MCF 10A (cell line): ENCODE measurements around the gene GDF2. TPM values are rescaled to one million over a fixed set of nuclear protein-coding genes. Genes with fewer than 3 reads are reported as not detected.

Experiments used
- BruUV-seq: library from RNA; stranded (reverse); fragments of 400-500 nt; replicated peaks from 2 replicates; lab custom pipeline; 2021; lab: Mats Ljungman, UMichigan
- CTCF ChIA-PET: fragments of 300-600 bp; sonication (Branson Sonifier 250); formaldehyde crosslinking; extraction: SDS; loops from one replicate; lab custom pipeline; 2021; ENCODE audit warnings: antibody characterized with exemption, inconsistent platforms; lab: Yijun Ruan, JAX
- POLR2A ChIA-PET: fragments of 300-600, 350-650 bp; sonication (Branson Sonifier 250); formaldehyde crosslinking; extraction: SDS; loops from one replicate; lab custom pipeline; 2020; ENCODE audit warnings: antibody characterized with exemption, inconsistent platforms; lab: Yijun Ruan, JAX
- DNase-seq: peaks from one replicate; pipeline ENCODE4 v3.0.0-alpha.2; 2018; ENCODE audit not compliant: unreplicated experiment
- H3K27ac Mint-ChIP-seq: one replicate; pipeline ENCODE4 v1.8.0; 2022; ENCODE audit warnings: mild to moderate bottlenecking, low read depth, mixed read lengths; ENCODE audit not compliant: unreplicated experiment
- H3K27me3 Mint-ChIP-seq: one replicate; pipeline ENCODE4 v1.8.0; 2022; ENCODE audit warnings: mixed read lengths; ENCODE audit not compliant: insufficient read depth, unreplicated experiment
- H3K36me3 Mint-ChIP-seq: one replicate; pipeline ENCODE4 v1.8.0; 2022; ENCODE audit warnings: mild to moderate bottlenecking, moderate library complexity, mixed read lengths; ENCODE audit not compliant: insufficient read depth, unreplicated experiment
- H3K4me1 Mint-ChIP-seq: one replicate; pipeline ENCODE4 v1.8.0; 2022; ENCODE audit warnings: mixed read lengths; ENCODE audit not compliant: insufficient read depth, unreplicated experiment
- H3K4me3 Mint-ChIP-seq: one replicate; pipeline ENCODE4 v1.8.0; 2022; ENCODE audit warnings: mild to moderate bottlenecking, moderate library complexity, mixed read lengths; ENCODE audit not compliant: unreplicated experiment
- H3K9me3 Mint-ChIP-seq: one replicate; pipeline ENCODE4 v1.8.0; 2022; ENCODE audit warnings: mixed read lengths; ENCODE audit not compliant: unreplicated experiment
- CTCF ChIP-seq: fragments of 200-600 bp; IDR thresholded peaks from one replicate; pipeline ENCODE4 v1.8.0; 2022; ENCODE audit warnings: antibody characterized with exemption, mild to moderate bottlenecking; ENCODE audit not compliant: unreplicated experiment
- intact Hi-C: fragments of 100-400 bp; cut with micrococcal nuclease; formaldehyde crosslinking; loops from 2 replicates; pipeline ENCODE4 v1.14.1; 2022
- total RNA-seq: library from RNA; stranded (reverse); gene quantifications from 2 replicates; pipeline ENCODE4 v1.2.3, GENCODE V29; 2022

The GDF2 gene
- total RNA-seq, 1 experiment from 2014 or later: not detected

DNA sequence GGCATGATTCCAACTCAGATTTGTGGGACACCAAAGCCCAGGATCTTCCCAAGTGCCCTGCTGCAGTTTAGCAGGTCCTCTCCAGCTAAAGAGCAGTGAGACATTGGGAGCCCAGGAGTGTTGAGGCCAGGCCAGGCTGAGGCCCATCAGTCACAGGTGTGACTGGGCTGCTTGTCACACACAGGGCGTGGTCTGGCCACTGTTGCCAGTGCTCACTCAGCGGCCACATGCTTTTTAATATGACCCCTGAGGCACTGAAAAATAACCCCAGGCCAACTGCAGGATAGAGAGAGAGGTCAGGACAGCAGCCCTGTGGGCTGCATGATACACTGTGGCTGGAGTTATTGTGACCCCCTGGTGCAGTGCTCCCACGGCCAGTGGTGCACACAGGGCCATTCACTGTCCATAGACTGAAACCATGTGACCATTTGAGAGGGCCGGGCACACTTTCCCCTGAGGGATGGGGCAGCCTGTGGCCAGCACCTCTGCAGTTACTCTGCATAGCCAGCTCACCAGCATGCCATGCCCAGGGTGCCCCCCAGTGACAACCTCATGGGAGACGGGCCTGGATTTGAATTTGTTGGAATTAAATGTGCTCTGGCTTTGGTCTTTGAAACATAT lies 4.2 kb downstream of the GDF2 start:
- Mint-ChIP-seq H3K4me3 (no peak overlapping the region), H3K9me3 (no peaks in the 10 kb centered on the region), H3K27ac (no peak overlapping the region), H3K4me1 (no peaks in the 10 kb centered on the region), H3K27me3 (peaks cover 26% of the 10 kb centered on the region), H3K36me3 (no peaks in the 10 kb centered on the region)
- intact Hi-C loops: no loop called here
- ChIA-PET POLR2A (no interaction called here), CTCF (interaction anchor here (0.6 to 0.7 kb wide), 2 partner anchors 302 to 1074 kb away, joined by 3 to 4 read pairs; no protein-coding TSS in a partner anchor)
- BruUV-seq: no TSS peak
- TF ChIP-seq CTCF: no peak
- no peak for DNase-seq

- BruUV-seq: no TSS peak
- no peak for DNase-seq
- Mint-ChIP-seq H3K9me3 (no peaks in the 10 kb centered on the region), H3K4me3 (no peak overlapping the region), H3K27ac (no peak overlapping the region), H3K4me1 (no peaks in the 10 kb centered on the region), H3K27me3 (peaks cover 23% of the 10 kb centered on the region), H3K36me3 (no peaks in the 10 kb centered on the region)
- CTCF ChIA-PET: interaction anchor here (0.6 kb wide), 1 partner anchor 1074 kb away, joined by 4 read pairs; no protein-coding TSS in a partner anchor
- intact Hi-C loops: no loop called here
- no peak for TF ChIP-seq CTCF
- POLR2A ChIA-PET: no interaction called here
Observed at GRCh38 chr10:47326927-47327330, 4.7 kb downstream of the GDF2 start.

- Mint-ChIP-seq H3K9me3 (no peaks in the 10 kb centered on the region), H3K4me3 (no peak overlapping the region), H3K36me3 (no peaks in the 10 kb centered on the region), H3K27ac (no peak overlapping the region), H3K4me1 (no peaks in the 10 kb centered on the region), H3K27me3 (peaks cover 27% of the 10 kb centered on the region)
- no peak for TF ChIP-seq CTCF
- intact Hi-C loops: no loop called here
- no peak for DNase-seq
- no TSS peak for BruUV-seq
- CTCF ChIA-PET: no interaction called here
- POLR2A ChIA-PET: no interaction called here
Observed at GRCh38 chr10:47329855-47330254, 7.6 kb downstream of the GDF2 start.

- Mint-ChIP-seq H3K4me3 (no peak overlapping the region), H3K36me3 (no peaks in the 10 kb centered on the region), H3K27ac (no peak overlapping the region), H3K4me1 (no peaks in the 10 kb centered on the region), H3K9me3 (no peaks in the 10 kb centered on the region), H3K27me3 (peaks cover 27% of the 10 kb centered on the region)
- ChIA-PET CTCF (interaction anchor here (1.3 kb wide), 1 partner anchor 305 kb away, joined by 3 read pairs; no protein-coding TSS in a partner anchor), POLR2A (no interaction called here)
- no TSS peak for BruUV-seq
- no peak for TF ChIP-seq CTCF
- intact Hi-C loops: no loop called here
- no peak for DNase-seq
Observed at GRCh38 chr10:47330366-47330765, 8.1 kb downstream of the GDF2 start.
